ENCODE results near the gene DDX31.

GRCh38 chr9:132577119-132577518 lies 92.7 kb downstream of the DDX31 start:
- TF ChIP-seq, protein P1, sequence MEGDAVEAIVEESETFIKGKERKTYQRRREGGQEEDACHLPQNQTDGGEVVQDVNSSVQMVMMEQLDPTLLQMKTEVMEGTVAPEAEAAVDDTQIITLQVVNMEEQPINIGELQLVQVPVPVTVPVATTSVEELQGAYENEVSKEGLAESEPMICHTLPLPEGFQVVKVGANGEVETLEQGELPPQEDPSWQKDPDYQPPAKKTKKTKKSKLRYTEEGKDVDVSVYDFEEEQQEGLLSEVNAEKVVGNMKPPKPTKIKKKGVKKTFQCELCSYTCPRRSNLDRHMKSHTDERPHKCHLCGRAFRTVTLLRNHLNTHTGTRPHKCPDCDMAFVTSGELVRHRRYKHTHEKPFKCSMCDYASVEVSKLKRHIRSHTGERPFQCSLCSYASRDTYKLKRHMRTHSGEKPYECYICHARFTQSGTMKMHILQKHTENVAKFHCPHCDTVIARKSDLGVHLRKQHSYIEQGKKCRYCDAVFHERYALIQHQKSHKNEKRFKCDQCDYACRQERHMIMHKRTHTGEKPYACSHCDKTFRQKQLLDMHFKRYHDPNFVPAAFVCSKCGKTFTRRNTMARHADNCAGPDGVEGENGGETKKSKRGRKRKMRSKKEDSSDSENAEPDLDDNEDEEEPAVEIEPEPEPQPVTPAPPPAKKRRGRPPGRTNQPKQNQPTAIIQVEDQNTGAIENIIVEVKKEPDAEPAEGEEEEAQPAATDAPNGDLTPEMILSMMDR (IDR thresholded peaks at IDR 0.05), result no peak
- no peak for TF ChIP-seq POLR2A (IDR thresholded peaks at IDR 0.05)

All from body of pancreas (tissue), 4 donors.